ENCODE measurements around the gene BMPR1B.

Gene BMPR1B

DNA sequence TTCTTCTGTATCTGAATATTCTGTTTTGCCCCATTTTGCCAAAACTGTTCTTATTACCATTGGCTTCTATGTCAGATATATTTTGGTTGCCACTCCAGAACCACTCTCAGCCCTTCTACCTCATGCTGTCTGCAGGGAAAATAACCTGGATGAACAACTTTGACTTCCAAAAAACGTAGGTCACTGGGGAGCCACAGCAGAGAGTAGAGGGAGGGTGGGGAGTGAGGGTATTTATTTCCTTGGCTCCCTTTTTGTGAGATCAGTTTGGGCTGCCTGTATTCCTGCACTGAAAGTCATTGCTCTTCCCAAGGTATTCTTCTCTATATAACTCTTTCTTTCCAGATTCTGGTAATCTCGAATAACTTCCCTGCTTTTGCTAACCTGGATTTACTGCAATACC is 6.3 kb downstream of the BMPR1B start:
- H3K4me1 ChIP-seq (ENCODE audit: control insufficient read depth in 1 of 2, insufficient read depth in 2 of 2, low read length in 2 of 2) = no peaks in the 10 kb centered on the region
- no peak overlapping the region for H3K27ac ChIP-seq (ENCODE audit: low read length)
- H3K27me3 ChIP-seq (ENCODE audit: low read depth, low read length) = peaks cover 6% of the 10 kb centered on the region
- no peaks in the 10 kb centered on the region for H3K9me3 ChIP-seq (ENCODE audit: control insufficient read depth in 1 of 2, low read length in 2 of 2)
- H3K4me3 ChIP-seq (ENCODE audit: low read depth in 1 of 2, low read length in 2 of 2) = no peak overlapping the region
- H3K36me3 ChIP-seq (ENCODE audit: control insufficient read depth in 1 of 2, insufficient read depth in 2 of 2, low read length in 2 of 2) = no peaks in the 10 kb centered on the region

GRCh38 chr4:94765174-94765573 is 7.4 kb downstream of the BMPR1B start:
- H3K27me3 ChIP-seq (ENCODE audit: low read depth, low read length) = peaks cover 5% of the 10 kb centered on the region
- no peaks in the 10 kb centered on the region for H3K9me3 ChIP-seq (ENCODE audit: control insufficient read depth in 1 of 2, low read length in 2 of 2)
- no peaks in the 10 kb centered on the region for H3K36me3 ChIP-seq (ENCODE audit: control insufficient read depth in 1 of 2, insufficient read depth in 2 of 2, low read length in 2 of 2)
- H3K27ac ChIP-seq (ENCODE audit: low read length) = no peak overlapping the region
- H3K4me1 ChIP-seq (ENCODE audit: control insufficient read depth in 1 of 2, insufficient read depth in 2 of 2, low read length in 2 of 2) = no peaks in the 10 kb centered on the region
- H3K4me3 ChIP-seq (ENCODE audit: low read depth in 1 of 2, low read length in 2 of 2) = no peak overlapping the region

DNA sequence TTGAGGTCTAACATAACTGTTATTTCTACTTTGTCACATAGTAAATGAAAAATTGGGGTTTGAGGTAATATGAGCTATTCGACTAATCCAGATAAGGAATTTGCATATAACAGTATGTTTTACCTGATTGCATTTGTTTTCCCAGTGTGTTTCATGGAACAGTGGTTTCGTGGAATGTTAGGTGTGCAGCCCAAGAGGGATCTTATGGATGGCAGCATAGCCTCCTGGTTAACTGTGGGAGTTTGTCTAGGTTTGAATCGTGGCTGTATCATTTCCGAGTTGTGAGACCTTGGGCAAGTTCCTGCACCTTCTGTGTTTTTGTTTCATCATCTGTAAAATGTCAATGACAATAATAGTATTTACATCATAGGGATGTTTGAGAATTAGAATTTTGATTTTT is 7.9 kb downstream of the BMPR1B start:
- H3K4me3 ChIP-seq (ENCODE audit: low read depth in 1 of 2, low read length in 2 of 2) = no peak overlapping the region
- no peaks in the 10 kb centered on the region for H3K4me1 ChIP-seq (ENCODE audit: control insufficient read depth in 1 of 2, insufficient read depth in 2 of 2, low read length in 2 of 2)
- peaks cover 5% of the 10 kb centered on the region for H3K27me3 ChIP-seq (ENCODE audit: low read depth, low read length)
- no peaks in the 10 kb centered on the region for H3K9me3 ChIP-seq (ENCODE audit: control insufficient read depth in 1 of 2, low read length in 2 of 2)
- no peaks in the 10 kb centered on the region for H3K36me3 ChIP-seq (ENCODE audit: control insufficient read depth in 1 of 2, insufficient read depth in 2 of 2, low read length in 2 of 2)
- no peak overlapping the region for H3K27ac ChIP-seq (ENCODE audit: low read length)

GRCh38 chr4:94766856-94767255 is 9.1 kb downstream of the BMPR1B start:
- Histone ChIP-seq H3K4me3 (ENCODE audit: low read depth in 1 of 2, low read length in 2 of 2) (no peak overlapping the region), H3K27ac (ENCODE audit: low read length) (no peak overlapping the region), H3K9me3 (ENCODE audit: control insufficient read depth in 1 of 2, low read length in 2 of 2) (no peaks in the 10 kb centered on the region), H3K36me3 (ENCODE audit: control insufficient read depth in 1 of 2, insufficient read depth in 2 of 2, low read length in 2 of 2) (no peaks in the 10 kb centered on the region), H3K4me1 (ENCODE audit: control insufficient read depth in 1 of 2, insufficient read depth in 2 of 2, low read length in 2 of 2) (no peaks in the 10 kb centered on the region), H3K27me3 (ENCODE audit: low read depth, low read length) (no peaks in the 10 kb centered on the region)

DNA sequence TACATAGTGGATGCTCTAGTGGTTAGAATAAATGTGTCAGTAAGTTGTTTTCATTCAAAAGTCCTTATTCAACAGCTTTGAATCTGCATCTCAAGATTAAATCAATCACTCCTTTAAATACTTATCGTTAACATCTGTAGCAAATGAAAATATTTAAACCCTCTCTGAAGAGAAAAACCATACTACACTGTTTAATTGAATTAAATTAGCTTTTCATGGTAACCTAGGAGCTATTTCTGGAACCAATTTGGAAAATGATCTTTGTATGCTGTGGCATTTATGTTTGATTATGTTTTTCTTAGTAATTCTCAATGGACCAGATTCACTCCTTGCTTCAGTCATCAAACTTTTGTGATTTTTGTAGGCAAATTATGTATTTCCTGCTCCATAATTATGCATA is 9.7 kb downstream of the BMPR1B start:
- Histone ChIP-seq H3K36me3 (ENCODE audit: control insufficient read depth in 1 of 2, insufficient read depth in 2 of 2, low read length in 2 of 2) (no peaks in the 10 kb centered on the region), H3K27me3 (ENCODE audit: low read depth, low read length) (no peaks in the 10 kb centered on the region), H3K4me1 (ENCODE audit: control insufficient read depth in 1 of 2, insufficient read depth in 2 of 2, low read length in 2 of 2) (no peaks in the 10 kb centered on the region), H3K9me3 (ENCODE audit: control insufficient read depth in 1 of 2, low read length in 2 of 2) (no peaks in the 10 kb centered on the region), H3K27ac (ENCODE audit: low read length) (no peak overlapping the region), H3K4me3 (ENCODE audit: low read depth in 1 of 2, low read length in 2 of 2) (no peak overlapping the region)

DNA sequence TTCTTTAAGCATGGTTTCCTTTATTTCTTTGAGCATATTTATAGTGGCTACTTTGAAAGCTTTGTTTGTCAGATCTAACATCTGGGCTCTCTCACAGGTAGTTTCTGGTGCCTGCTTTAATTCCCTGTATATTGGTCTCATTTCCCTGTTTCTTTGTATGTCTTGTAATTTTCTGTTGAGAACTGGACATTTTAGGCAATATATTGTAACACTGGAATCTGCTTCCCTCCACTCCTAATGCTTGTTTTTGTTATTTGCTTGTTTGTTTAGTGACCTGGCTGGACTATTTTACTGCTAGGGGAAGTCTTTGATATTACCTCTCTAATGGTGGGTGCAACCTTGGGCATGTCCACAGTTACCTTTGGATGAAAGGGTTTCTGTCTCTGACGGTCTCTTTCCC is 25.0 kb downstream of the BMPR1B start:
- H3K27me3 ChIP-seq (ENCODE audit: low read depth, low read length) = no peaks in the 10 kb centered on the region
- peaks cover 0 to 10% of the 10 kb centered on the region in 2 donors for H3K9me3 ChIP-seq (ENCODE audit: control insufficient read depth in 1 of 2, low read length in 2 of 2)
- no peak overlapping the region for H3K27ac ChIP-seq (ENCODE audit: low read length)
- no peaks in the 10 kb centered on the region for H3K4me1 ChIP-seq (ENCODE audit: control insufficient read depth in 1 of 2, insufficient read depth in 2 of 2, low read length in 2 of 2)
- H3K36me3 ChIP-seq (ENCODE audit: control insufficient read depth in 1 of 2, insufficient read depth in 2 of 2, low read length in 2 of 2) = no peaks in the 10 kb centered on the region
- no peak overlapping the region for H3K4me3 ChIP-seq (ENCODE audit: low read depth in 1 of 2, low read length in 2 of 2)

DNA sequence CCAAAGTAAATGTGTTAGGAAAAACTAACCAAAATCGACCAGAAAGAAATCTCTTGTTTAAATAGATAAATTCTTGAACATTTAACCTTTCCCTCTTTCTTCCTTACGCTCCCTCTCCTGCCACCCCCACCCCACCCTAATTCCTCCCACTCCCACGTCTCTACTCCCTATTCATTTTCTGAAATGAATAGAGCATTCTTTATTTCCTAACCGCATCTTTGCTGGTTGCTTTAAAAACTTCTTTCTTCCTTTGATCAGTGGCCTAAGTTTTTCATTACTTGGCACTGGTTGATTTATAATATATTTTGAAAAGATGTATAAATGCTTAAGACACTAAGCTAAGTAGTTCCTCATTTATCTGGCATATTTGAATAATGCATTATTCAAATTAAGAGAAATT is 33.9 kb downstream of the BMPR1B start:
- Histone ChIP-seq H3K27ac (ENCODE audit: low read length) (no peak overlapping the region), H3K4me3 (ENCODE audit: low read depth in 1 of 2, low read length in 2 of 2) (no peak overlapping the region), H3K9me3 (ENCODE audit: control insufficient read depth in 1 of 2, low read length in 2 of 2) (no peaks in the 10 kb centered on the region), H3K27me3 (ENCODE audit: low read depth, low read length) (no peaks in the 10 kb centered on the region), H3K36me3 (ENCODE audit: control insufficient read depth in 1 of 2, insufficient read depth in 2 of 2, low read length in 2 of 2) (no peaks in the 10 kb centered on the region), H3K4me1 (ENCODE audit: control insufficient read depth in 1 of 2, insufficient read depth in 2 of 2, low read length in 2 of 2) (peaks cover 0 to 3% of the 10 kb centered on the region in 2 donors)

GRCh38 chr4:94798808-94799207 is 41.1 kb downstream of the BMPR1B start:
- H3K4me1 ChIP-seq (ENCODE audit: control insufficient read depth in 1 of 2, insufficient read depth in 2 of 2, low read length in 2 of 2) = no peaks in the 10 kb centered on the region
- no peaks in the 10 kb centered on the region for H3K27me3 ChIP-seq (ENCODE audit: low read depth, low read length)
- H3K9me3 ChIP-seq (ENCODE audit: control insufficient read depth in 1 of 2, low read length in 2 of 2) = no peaks in the 10 kb centered on the region
- H3K27ac ChIP-seq (ENCODE audit: low read length) = no peak overlapping the region
- no peak overlapping the region for H3K4me3 ChIP-seq (ENCODE audit: low read depth in 1 of 2, low read length in 2 of 2)
- no peaks in the 10 kb centered on the region for H3K36me3 ChIP-seq (ENCODE audit: control insufficient read depth in 1 of 2, insufficient read depth in 2 of 2, low read length in 2 of 2)

- Histone ChIP-seq H3K36me3 (ENCODE audit: control insufficient read depth in 1 of 2, insufficient read depth in 2 of 2, low read length in 2 of 2) (no peaks in the 10 kb centered on the region), H3K4me3 (ENCODE audit: low read depth in 1 of 2, low read length in 2 of 2) (no peak overlapping the region), H3K27ac (ENCODE audit: low read length) (no peak overlapping the region), H3K9me3 (ENCODE audit: control insufficient read depth in 1 of 2, low read length in 2 of 2) (no peaks in the 10 kb centered on the region), H3K4me1 (ENCODE audit: control insufficient read depth in 1 of 2, insufficient read depth in 2 of 2, low read length in 2 of 2) (no peaks in the 10 kb centered on the region), H3K27me3 (ENCODE audit: low read depth, low read length) (no peaks in the 10 kb centered on the region)
These were observed 43.3 kb downstream of the BMPR1B start for GRCh38 chr4:94801016-94801415.

- Histone ChIP-seq H3K4me3 (ENCODE audit: low read depth in 1 of 2, low read length in 2 of 2) (no peak overlapping the region), H3K4me1 (ENCODE audit: control insufficient read depth in 1 of 2, insufficient read depth in 2 of 2, low read length in 2 of 2) (no peaks in the 10 kb centered on the region), H3K27me3 (ENCODE audit: low read depth, low read length) (no peaks in the 10 kb centered on the region), H3K27ac (ENCODE audit: low read length) (no peak overlapping the region), H3K9me3 (ENCODE audit: control insufficient read depth in 1 of 2, low read length in 2 of 2) (no peaks in the 10 kb centered on the region), H3K36me3 (ENCODE audit: control insufficient read depth in 1 of 2, insufficient read depth in 2 of 2, low read length in 2 of 2) (no peaks in the 10 kb centered on the region)
These were observed 44.3 kb downstream of the BMPR1B start for GRCh38 chr4:94802091-94802490.

DNA sequence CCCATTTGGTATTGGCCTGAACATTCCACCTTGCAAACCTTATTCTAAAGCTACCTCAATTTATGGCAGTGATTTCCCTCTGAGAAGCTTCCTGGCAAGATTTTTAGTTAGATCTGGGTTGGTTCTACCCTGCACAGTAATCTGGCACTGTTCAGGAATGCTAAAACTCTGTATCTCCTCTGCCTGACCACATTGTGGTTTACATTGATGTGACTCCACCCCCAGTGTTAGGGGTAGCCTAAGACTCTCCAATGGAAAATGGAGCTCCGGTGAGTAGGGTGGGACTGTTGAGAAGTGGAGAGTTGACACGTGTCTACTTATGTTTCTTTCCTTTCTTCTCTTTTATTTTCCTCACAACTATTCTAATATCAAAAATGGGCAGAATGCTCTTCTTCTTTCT is 45.4 kb downstream of the BMPR1B start:
- Histone ChIP-seq H3K4me1 (ENCODE audit: control insufficient read depth in 1 of 2, insufficient read depth in 2 of 2, low read length in 2 of 2) (no peaks in the 10 kb centered on the region), H3K4me3 (ENCODE audit: low read depth in 1 of 2, low read length in 2 of 2) (no peak overlapping the region), H3K27ac (ENCODE audit: low read length) (no peak overlapping the region), H3K36me3 (ENCODE audit: control insufficient read depth in 1 of 2, insufficient read depth in 2 of 2, low read length in 2 of 2) (no peaks in the 10 kb centered on the region), H3K27me3 (ENCODE audit: low read depth, low read length) (no peaks in the 10 kb centered on the region), H3K9me3 (ENCODE audit: control insufficient read depth in 1 of 2, low read length in 2 of 2) (no peaks in the 10 kb centered on the region)

- Histone ChIP-seq H3K36me3 (ENCODE audit: control insufficient read depth in 1 of 2, insufficient read depth in 2 of 2, low read length in 2 of 2) (no peaks in the 10 kb centered on the region), H3K27ac (ENCODE audit: low read length) (no peak overlapping the region), H3K4me3 (ENCODE audit: low read depth in 1 of 2, low read length in 2 of 2) (no peak overlapping the region), H3K27me3 (ENCODE audit: low read depth, low read length) (no peaks in the 10 kb centered on the region), H3K9me3 (ENCODE audit: control insufficient read depth in 1 of 2, low read length in 2 of 2) (no peaks in the 10 kb centered on the region), H3K4me1 (ENCODE audit: control insufficient read depth in 1 of 2, insufficient read depth in 2 of 2, low read length in 2 of 2) (no peaks in the 10 kb centered on the region)
These were observed 46.9 kb downstream of the BMPR1B start for GRCh38 chr4:94804650-94805049.
